ENCODE data around the gene SIX4.

GRCh38 chr14:60753264-60754119 is 29.3 kb upstream of the SIX4 start:
- no peak for TF ChIP-seq ZBTB11 (CRISPR knock-in tag; IDR thresholded peaks at IDR 0.05)
- TF ChIP-seq SUZ12 (IDR thresholded peaks at IDR 0.05; ENCODE audit: unreplicated experiment), result no peak
- TF ChIP-seq POLR2A (IDR thresholded peaks at IDR 0.05; ENCODE audit: low read depth, low read length), result no peak
- no peak for TF ChIP-seq REST (IDR thresholded peaks at IDR 0.05; ENCODE audit: low read depth, low read length)

Data from GM12878 (cell line).